Nephron progenitor cell (in vitro differentiated cells): ENCODE measurements around the gene KCNAB2.

Experiments used
- DNase-seq: peaks from one replicate; pipeline ENCODE4 v3.0.0; 2021
- H3K27ac Mint-ChIP-seq: 2 replicates; pipeline ENCODE4 v1.8.0; 2021; ENCODE audit warnings: mild to moderate bottlenecking, moderate library complexity, mixed read lengths
- H3K27me3 Mint-ChIP-seq: 2 replicates; pipeline ENCODE4 v1.8.0; 2021; ENCODE audit warnings: mild to moderate bottlenecking, low read depth, mixed read lengths; ENCODE audit not compliant: poor library complexity
- H3K36me3 Mint-ChIP-seq: 2 replicates; pipeline ENCODE4 v1.8.0; 2021; ENCODE audit warnings: low read depth, mixed read lengths
- H3K4me1 Mint-ChIP-seq: 2 replicates; pipeline ENCODE4 v1.8.0; 2021; ENCODE audit warnings: mixed read lengths
- H3K4me3 Mint-ChIP-seq: 2 replicates; pipeline ENCODE4 v1.8.0; 2021; ENCODE audit warnings: mild to moderate bottlenecking, moderate library complexity, mixed read lengths
- H3K9me3 Mint-ChIP-seq: 2 replicates; pipeline ENCODE4 v1.8.0; 2021; ENCODE audit warnings: mild to moderate bottlenecking, moderate library complexity, mixed read lengths
- TF ChIP-seq, protein P1 (sequence below): fragments of 200-600 bp; sonication (generic); IDR thresholded peaks from 2 replicates; pipeline ENCODE4 v1.5.0; 2021; ENCODE audit warnings: antibody characterized with exemption

KCNAB2 gene

DNA sequence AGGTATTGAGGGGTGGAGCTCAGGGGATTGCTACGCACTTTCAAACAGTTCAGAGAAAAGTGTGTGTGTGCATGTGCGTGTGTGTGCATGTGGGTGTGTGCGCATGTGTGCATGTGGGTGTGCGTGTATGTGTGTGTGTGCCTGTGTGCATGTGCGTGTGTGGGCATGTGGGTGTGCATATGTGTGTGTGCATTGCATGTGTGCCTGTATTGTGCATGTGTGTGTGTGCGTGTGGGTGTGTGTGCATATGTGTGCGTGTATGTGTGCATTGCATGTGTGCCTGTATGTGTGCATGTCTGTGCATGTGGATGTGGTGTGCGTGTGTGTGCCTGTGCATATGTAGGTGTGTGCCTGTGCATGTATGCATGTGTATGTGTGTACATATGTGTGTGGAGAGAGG, 12.6 kb upstream of the KCNAB2 start:
- Mint-ChIP-seq H3K4me1 (peaks cover 33% of the 10 kb centered on the region), H3K27ac (no peak overlapping the region), H3K4me3 (no peak overlapping the region), H3K27me3 (peaks cover 64% of the 10 kb centered on the region), H3K36me3 (no peaks in the 10 kb centered on the region), H3K9me3 (no peaks in the 10 kb centered on the region)
- TF ChIP-seq, protein P1, sequence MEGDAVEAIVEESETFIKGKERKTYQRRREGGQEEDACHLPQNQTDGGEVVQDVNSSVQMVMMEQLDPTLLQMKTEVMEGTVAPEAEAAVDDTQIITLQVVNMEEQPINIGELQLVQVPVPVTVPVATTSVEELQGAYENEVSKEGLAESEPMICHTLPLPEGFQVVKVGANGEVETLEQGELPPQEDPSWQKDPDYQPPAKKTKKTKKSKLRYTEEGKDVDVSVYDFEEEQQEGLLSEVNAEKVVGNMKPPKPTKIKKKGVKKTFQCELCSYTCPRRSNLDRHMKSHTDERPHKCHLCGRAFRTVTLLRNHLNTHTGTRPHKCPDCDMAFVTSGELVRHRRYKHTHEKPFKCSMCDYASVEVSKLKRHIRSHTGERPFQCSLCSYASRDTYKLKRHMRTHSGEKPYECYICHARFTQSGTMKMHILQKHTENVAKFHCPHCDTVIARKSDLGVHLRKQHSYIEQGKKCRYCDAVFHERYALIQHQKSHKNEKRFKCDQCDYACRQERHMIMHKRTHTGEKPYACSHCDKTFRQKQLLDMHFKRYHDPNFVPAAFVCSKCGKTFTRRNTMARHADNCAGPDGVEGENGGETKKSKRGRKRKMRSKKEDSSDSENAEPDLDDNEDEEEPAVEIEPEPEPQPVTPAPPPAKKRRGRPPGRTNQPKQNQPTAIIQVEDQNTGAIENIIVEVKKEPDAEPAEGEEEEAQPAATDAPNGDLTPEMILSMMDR, result no peak
- DNase-seq, result no peak

DNA sequence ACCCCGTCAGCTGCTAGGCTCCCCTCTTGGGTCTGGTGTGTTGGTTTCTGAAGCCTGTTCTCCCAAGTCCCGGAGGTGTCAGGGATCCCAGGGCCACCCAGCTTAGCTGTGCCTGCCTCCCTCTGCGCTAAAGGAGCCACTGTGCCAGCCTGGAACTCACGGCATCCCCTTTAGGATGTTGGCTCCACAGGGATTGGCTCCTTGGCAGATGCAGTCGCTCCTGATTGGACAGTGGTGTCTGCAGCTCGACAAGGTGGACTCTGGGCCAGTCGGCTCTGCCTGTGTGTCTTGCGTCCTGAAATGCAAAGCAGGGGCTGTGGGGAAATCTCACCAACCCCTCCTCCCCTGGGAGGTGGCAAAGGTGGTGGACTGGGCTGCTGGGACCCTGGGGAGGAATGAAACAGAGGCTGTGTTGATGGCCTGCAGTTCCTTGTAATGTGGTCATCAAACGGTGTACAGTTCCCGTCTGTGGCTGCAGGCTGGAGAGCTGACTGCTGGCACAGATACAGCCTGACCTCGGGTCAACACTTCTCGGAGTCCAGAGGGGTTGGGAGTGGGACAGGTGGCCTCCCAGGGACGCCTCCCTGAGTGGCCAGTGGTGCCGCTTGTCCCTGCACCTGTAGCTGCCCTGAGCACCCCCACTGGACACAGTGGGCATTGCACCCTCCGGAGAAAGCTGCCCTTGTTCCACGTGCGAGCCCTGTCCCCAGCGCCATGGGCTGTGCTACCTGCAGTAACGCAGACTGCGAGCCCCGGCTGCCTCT, 11.5 kb upstream of the KCNAB2 start:
- Mint-ChIP-seq H3K9me3 (no peaks in the 10 kb centered on the region), H3K27ac (no peak overlapping the region), H3K27me3 (peaks cover 65% of the 10 kb centered on the region), H3K4me1 (peaks cover 35% of the 10 kb centered on the region), H3K4me3 (no peak overlapping the region), H3K36me3 (no peaks in the 10 kb centered on the region)
- TF ChIP-seq, protein P1, result peak; percentile 75
- peak; percentile 70 for DNase-seq

- no peaks in the 10 kb centered on the region for H3K9me3 Mint-ChIP-seq
- H3K4me3 Mint-ChIP-seq, result no peak overlapping the region
- no peak overlapping the region for H3K27ac Mint-ChIP-seq
- TF ChIP-seq, protein P1, result no peak
- no peak for DNase-seq
- peaks cover 40% of the 10 kb centered on the region for H3K4me1 Mint-ChIP-seq
- peaks cover 62% of the 10 kb centered on the region for H3K27me3 Mint-ChIP-seq
- H3K36me3 Mint-ChIP-seq, result no peaks in the 10 kb centered on the region
Observed at GRCh38 chr1:6034750-6035096, 11.0 kb upstream of the KCNAB2 start.

GRCh38 chr1:6035303-6035702, 10.4 kb upstream of the KCNAB2 start:
- no peak for DNase-seq
- TF ChIP-seq, protein P1, result no peak
- Mint-ChIP-seq H3K27ac (no peak overlapping the region), H3K27me3 (peaks cover 58% of the 10 kb centered on the region), H3K4me1 (peaks cover 40% of the 10 kb centered on the region), H3K4me3 (no peak overlapping the region), H3K36me3 (no peaks in the 10 kb centered on the region), H3K9me3 (no peaks in the 10 kb centered on the region)

GRCh38 chr1:6035719-6036118, 10.0 kb upstream of the KCNAB2 start:
- Mint-ChIP-seq H3K27me3 (peaks cover 55% of the 10 kb centered on the region), H3K36me3 (no peaks in the 10 kb centered on the region), H3K27ac (no peak overlapping the region), H3K9me3 (no peaks in the 10 kb centered on the region), H3K4me1 (peaks cover 40% of the 10 kb centered on the region), H3K4me3 (no peak overlapping the region)
- DNase-seq, result no peak
- TF ChIP-seq, protein P1, result no peak

- Mint-ChIP-seq H3K4me3 (no peak overlapping the region), H3K27me3 (peaks cover 59% of the 10 kb centered on the region)
- DNase-seq, result no peak
Observed at GRCh38 chr1:6037338-6037762, 8.3 kb upstream of the KCNAB2 start.

More at GRCh38 chr1:6037338-6037762, 8.3 kb upstream of the KCNAB2 start:
- H3K27ac Mint-ChIP-seq, result no peak overlapping the region
- TF ChIP-seq, protein P1, result no peak
- H3K36me3 Mint-ChIP-seq, result no peaks in the 10 kb centered on the region
- peaks cover 40% of the 10 kb centered on the region for H3K4me1 Mint-ChIP-seq
- no peaks in the 10 kb centered on the region for H3K9me3 Mint-ChIP-seq
